K562 (cell line): ENCODE results near the gene VPS13D. TPM values are rescaled to one million over a fixed set of nuclear protein-coding genes. Genes with fewer than 3 reads are reported as not detected.

ENCODE experiments used
- ATAC-seq: fragments of 200-7000 bp; cut with Tn5 transposase; 3 replicates; pipeline ENCODE4 v1.9.1; 2020; ENCODE audit warnings: moderate library complexity
- BruUV-seq: library from RNA; stranded (reverse); fragments of 400-500 nt; replicated peaks from 2 replicates; lab custom pipeline; 2021; lab: Mats Ljungman, UMichigan
- CTCF ChIA-PET: fragments of 300-600 bp; formaldehyde crosslinking; extraction: SDS; loops from one replicate; lab custom pipeline; 2021; ENCODE audit warnings: low intra/inter-chr PET ratio; lab: Yijun Ruan, JAX
- POLR2A ChIA-PET: fragments of 300-600, 350-650 bp; sonication (Branson Sonifier 250); formaldehyde crosslinking; extraction: SDS; loops from one replicate; lab custom pipeline; 2021; ENCODE audit warnings: antibody characterized with exemption, inconsistent platforms; lab: Yijun Ruan, JAX
- DNase-seq, 4 experiments: peaks; one replicate each; pipeline versions ENCODE4 v3.0.0 to v3.0.0-alpha.2; 2011 to 2018; ENCODE audit warnings: low spot score in 3 of 4, mixed read lengths in 3 of 4; ENCODE audit errors: extremely low read depth in 1 of 4
- FAIRE-seq: peaks from 2 replicates; lab custom pipeline; 2011; peaks lifted over from hg19 to GRCh38; lab: Jason Lieb, UNC
- H2AFZ ChIP-seq: 2 replicates; pipeline ENCODE4 v1.6.0; 2011; ENCODE audit warnings: low read depth, low read length, control low read depth, inconsistent platforms
- H3K27ac ChIP-seq: fragments of 200-600 bp; 3 replicates; pipeline ENCODE4 v1.8.0; 2011; ENCODE audit warnings: low read depth, mild to moderate bottlenecking, control low read depth, inconsistent platforms, low read length, moderate library complexity, mixed read lengths; ENCODE audit errors: extremely low read depth
- H3K27me3 ChIP-seq, 2 experiments: fragments of 300-600 bp in 1 of 2; 2 replicates in 1 of 2; 3 replicates in 1 of 2; pipeline versions ENCODE4 v1.6.0 to v1.8.0; 2011; ENCODE audit warnings: inconsistent platforms in 2 of 2, low read length in 2 of 2, mild to moderate bottlenecking in 1 of 2, mixed read lengths in 1 of 2, moderate library complexity in 1 of 2; ENCODE audit not compliant: control insufficient read depth in 2 of 2, insufficient read depth in 2 of 2
- H3K36me3 ChIP-seq: fragments of 300-600 bp; 3 replicates; pipeline ENCODE4 v1.8.0; 2011; ENCODE audit warnings: mild to moderate bottlenecking, low read length, inconsistent platforms; ENCODE audit not compliant: control insufficient read depth, insufficient read depth
- H3K4me1 ChIP-seq, 2 experiments: fragments of 200-600 bp in 1 of 2; replicated peaks in 1 of 2; 2 replicates in 1 of 2; 3 replicates in 1 of 2; pipeline versions ENCODE4 v1.5.1 to v1.8.0; 2011; ENCODE audit warnings: inconsistent platforms in 2 of 2, low read length in 2 of 2, mild to moderate bottlenecking in 1 of 2, mixed read lengths in 1 of 2, moderate library complexity in 1 of 2; ENCODE audit not compliant: control insufficient read depth in 2 of 2, insufficient read depth in 2 of 2
- H3K4me2 ChIP-seq: 2 replicates; pipeline ENCODE4 v1.6.1; 2011; ENCODE audit warnings: low read length, control low read depth, inconsistent platforms, mixed read lengths; ENCODE audit not compliant: insufficient read depth
- H3K4me3 ChIP-seq: fragments of 200-600 bp; sonication (generic), shearing (Covaris generic); 2 replicates; pipeline ENCODE4 v1.5.1; 2016; ENCODE audit warnings: control low read depth, inconsistent platforms
- H3K79me2 ChIP-seq: fragments of 200-600 bp; 3 replicates; pipeline ENCODE4 v1.8.0; 2011; ENCODE audit warnings: low read length, inconsistent platforms; ENCODE audit not compliant: control insufficient read depth, insufficient read depth
- H3K9ac ChIP-seq, 2 experiments: 2 replicates each; pipeline versions ENCODE4 v1.6.0 to v1.6.1; 2011; ENCODE audit warnings: low read depth in 2 of 2, low read length in 2 of 2, control low read depth in 1 of 2, inconsistent platforms in 1 of 2, mild to moderate bottlenecking in 1 of 2, mixed read lengths in 1 of 2; ENCODE audit not compliant: insufficient read depth in 1 of 2
- H3K9me1 ChIP-seq: one replicate; pipeline ENCODE4 v1.6.0; 2011; ENCODE audit warnings: inconsistent platforms, mild to moderate bottlenecking, low read length, moderate library complexity; ENCODE audit not compliant: control insufficient read depth, insufficient read depth
- H3K9me3 ChIP-seq: replicated peaks from 2 replicates; pipeline ENCODE4 v1.5.1; 2011; ENCODE audit warnings: low read depth, low read length, inconsistent platforms; ENCODE audit not compliant: control insufficient read depth, insufficient read depth
- H4K20me1 ChIP-seq: replicated peaks from 2 replicates; pipeline ENCODE4 v1.6.1; 2011; ENCODE audit warnings: low read length, inconsistent platforms, mixed read lengths; ENCODE audit not compliant: control insufficient read depth, insufficient read depth
- ARID1B ChIP-seq: fragments of 450-650 bp; IDR thresholded peaks from 2 replicates; pipeline ENCODE4 v1.6.1; 2016; ENCODE audit warnings: antibody characterized with exemption, mild to moderate bottlenecking, inconsistent platforms
- CC2D1A ChIP-seq: fragments of 450-650 bp; IDR thresholded peaks from 2 replicates; pipeline ENCODE4 v1.6.1; 2017; ENCODE audit warnings: mild to moderate bottlenecking
- DACH1 ChIP-seq: fragments of 450-650 bp; IDR thresholded peaks from 2 replicates; pipeline ENCODE4 v1.6.1; 2018; ENCODE audit not compliant: partially characterized antibody
- FOXJ3 ChIP-seq: sonication (generic); formaldehyde crosslinking; IDR thresholded peaks from 2 replicates; pipeline ENCODE4 v1.4.0; 2020; ENCODE audit warnings: mild to moderate bottlenecking, missing genetic modification reagents
- HSF4 ChIP-seq: fragments of 250-450 bp; sonication (Bioruptor Pico); IDR thresholded peaks from 2 replicates; pipeline ENCODE4 v2.1.2; 2022; ENCODE audit warnings: mild to moderate bottlenecking, moderate library complexity, borderline replicate concordance
- ID3 ChIP-seq, 2 experiments: fragments of 250-450 bp in 1 of 2; fragments of 450-650 bp in 1 of 2; sonication (Bioruptor Pico) in 1 of 2; IDR thresholded peaks; 2 replicates each; pipeline versions ENCODE4 v1.6.1 to v1.8.0; 2016 to 2021; ENCODE audit warnings: mild to moderate bottlenecking in 2 of 2, moderate library complexity in 2 of 2, missing compliant biosample characterization in 1 of 2, missing genetic modification characterization in 1 of 2
- IRF9 ChIP-seq: fragments of 450-650 bp; IDR thresholded peaks from 2 replicates; pipeline ENCODE4 v1.6.1; 2016; ENCODE audit warnings: missing biosample characterization, missing genetic modification characterization
- NFE2 ChIP-seq: IDR thresholded peaks from 2 replicates; pipeline ENCODE4 v1.6.1; 2014; ENCODE audit warnings: antibody characterized with exemption, low read depth
- NR4A1 ChIP-seq, 2 experiments: fragments of 250-450 bp in 1 of 2; fragments of 450-650 bp in 1 of 2; sonication (Bioruptor Pico) in 1 of 2; IDR thresholded peaks; 2 replicates each; pipeline versions ENCODE4 v1.4.0 to v1.6.1; 2016 to 2020; ENCODE audit warnings: mild to moderate bottlenecking in 2 of 2, missing compliant biosample characterization in 1 of 2, missing genetic modification characterization in 1 of 2, moderate library complexity in 1 of 2
- PYGO2 ChIP-seq: fragments of 450-650 bp; IDR thresholded peaks from 2 replicates; pipeline ENCODE4 v1.6.1; 2016; ENCODE audit warnings: mild to moderate bottlenecking, missing genetic modification characterization, moderate library complexity, missing compliant biosample characterization
- THRAP3 ChIP-seq: fragments of 450-650 bp; IDR thresholded peaks from 2 replicates; pipeline ENCODE4 v1.6.1; 2016; ENCODE audit warnings: mild to moderate bottlenecking, inconsistent platforms, borderline replicate concordance
- TRIM24 ChIP-seq, 2 experiments: fragments of 450-650 bp; IDR thresholded peaks; 2 replicates each; pipeline ENCODE4 v1.6.1; 2016
- TSHZ1 ChIP-seq: fragments of 250-450 bp; sonication (Bioruptor Pico); IDR thresholded peaks from 2 replicates; pipeline ENCODE4 v1.4.0; 2020; ENCODE audit warnings: mild to moderate bottlenecking, moderate library complexity
- ZNF316 ChIP-seq: fragments of 450-650 bp; IDR thresholded peaks from 2 replicates; pipeline ENCODE4 v1.6.1; 2016
- ZNF444 ChIP-seq: fragments of 250-450 bp; sonication (Bioruptor Pico); IDR thresholded peaks from 2 replicates; pipeline ENCODE4 v1.4.0; 2020; ENCODE audit warnings: mild to moderate bottlenecking, moderate library complexity
- ZNF668 ChIP-seq: fragments of 250-450 bp; sonication (Bioruptor Pico); IDR thresholded peaks from 2 replicates; pipeline ENCODE4 v1.8.0; 2022; ENCODE audit warnings: mild to moderate bottlenecking, inconsistent platforms
- WGBS: fragments of 100-300 bp; shearing (Covaris generic); methylation state at CpG from one replicate; pipeline ENCODE4 v1.1.6; 2016; ENCODE audit warnings: low coverage, mixed read lengths; ENCODE audit not compliant: insufficient coverage; ENCODE audit errors: missing lambda C conversion rate; 5-methylcytosine and 5-hydroxymethylcytosine counted together
- in situ Hi-C: fragments of 300-500 bp; cut with MboI; formaldehyde crosslinking; loops from 4 replicates; pipeline ENCODE4 v1.15.0; 2018; ENCODE audit warnings: inconsistent platforms, mixed read lengths
- intact Hi-C: fragments of 100-400 bp; cut with micrococcal nuclease; formaldehyde crosslinking; loops from 2 replicates; pipeline ENCODE4 v1.14.2; 2022
- polyA plus RNA-seq, 8 experiments: library from polyadenylated mRNA; depleted of rRNA in 4 of 8; stranded (reverse) in 5 of 8; unstranded in 3 of 8; fragments of >200 nt; fragmentation: Nextera tagmentation in 2 of 8; fragmentation: Illumina TruSeq in 1 of 8; extraction: Ambion mirVana in 2 of 8; extraction: Trizol in 1 of 8; gene quantifications; 2 replicates each; pipeline versions ENCODE4 v1.2.1 to v1.2.3, GENCODE V29; 2011 to 2014; ENCODE audit warnings: inconsistent platforms in 1 of 8, missing spikeins in 1 of 8
- total RNA-seq, 7 experiments: library from RNA; depleted of rRNA in 6 of 7; stranded (reverse); fragments of >200 nt in 6 of 7; fragmentation: Illumina TruSeq in 2 of 7; extraction: Trizol in 2 of 7; gene quantifications; 2 replicates each; pipeline versions ENCODE4 v1.2.1 to v1.2.3, GENCODE V29; 2011 to 2021; ENCODE audit warnings: low replicate concordance in 1 of 7

Gene VPS13D
- total and polyA plus RNA-seq, 9 of the 15 experiments (the other 6 are each of a cell fraction or from before 2014, with no cell fraction given): 6.1 to 51.5 (median 38.5) TPM

- Histone ChIP-seq H3K9me3 (peaks cover 10% of the 10 kb centered on the region), H4K20me1 (no peaks in the 10 kb centered on the region), H3K79me2 (peaks cover 32% of the 10 kb centered on the region), H3K4me2 (peak overlapping the region; percentile 2; the same call in 1 of the 2 replicates), H3K9ac (peak overlapping the region in 1 of 2 experiments; percentile 49; a peak in 2 of 4 replicates), H3K4me3 (no peak overlapping the region), H3K4me1 (peaks cover 35 to 84% of the 10 kb centered on the region in 2 experiments), H3K27me3 (no peaks in the 10 kb centered on the region), H3K9me1 (no peaks in the 10 kb centered on the region), H2AFZ (peak overlapping the region; percentile 18), H3K27ac (peak overlapping the region; percentile 81), H3K36me3 (peaks cover 59% of the 10 kb centered on the region)
- no peak for FAIRE-seq
- CTCF ChIA-PET: no interaction called here
- POLR2A ChIA-PET: interaction anchor here (0.6 to 1.6 kb wide), 6 partner anchors 11 to 137 kb away, joined by 3 to 13 read pairs (median 4); no protein-coding TSS in a partner anchor
- intact Hi-C loops (no loop called here), in situ Hi-C loops (no loop called here)
- DNase-seq: peak; percentile 42 to 73 (median 52)
- no TSS peak for BruUV-seq
- peak; percentile 55 for ATAC-seq
- 56% methylated on average over 12 of the region's 12 CpGs for WGBS
- TF ChIP-seq ZNF668 (peak; percentile 43; the same call in 1 of the 2 replicates), ZNF444 (CRISPR knock-in tag) (0 out of 2 replicates have a peak, but pooled peaks have one; percentile 16), PYGO2 (tag) (no peak), DACH1 (peak; percentile 28), ZNF316 (peak; percentile 81), NFE2 (peak; percentile 84), THRAP3 (peak; percentile 93; the same call in 1 of the 2 replicates), ARID1B (peak; percentile 63; the same call in 1 of the 2 replicates), TSHZ1 (no peak), ID3 (CRISPR knock-in tag; IDR thresholded peaks at IDR 0.05) (peak; percentile 38; the same call in 1 of the 2 replicates), ID3 (tag; IDR thresholded peaks at IDR 0.05) (no peak), TRIM24 (IDR thresholded peaks at IDR 0.05) (0 out of 4 replicates have a peak, but pooled peaks of 1 of the 2 experiments have one; percentile 7), HSF4 (CRISPR knock-in tag) (peak; percentile 55; the same call in 1 of the 2 replicates), IRF9 (tag) (peak; percentile 11; the same call in 1 of the 2 replicates), CC2D1A (0 out of 2 replicates have a peak, but pooled peaks have one; percentile 16), NR4A1 (CRISPR knock-in tag; IDR thresholded peaks at IDR 0.05) (no peak), NR4A1 (tag; IDR thresholded peaks at IDR 0.05) (0 out of 2 replicates have a peak, but pooled peaks have one; percentile 22), FOXJ3 (no peak)
These were observed 207.2 kb downstream of the VPS13D start for GRCh38 chr1:12436817-12437599.
